Uterus (tissue), 2 donors: ENCODE results near the gene LCE4A.

Experiments
- CTCF ChIP-seq, 4 experiments: fragments of 200-600 bp in 2 of 4; fragments of 450-650 bp in 2 of 4; sonication (generic) in 2 of 4; IDR thresholded peaks; one replicate each; pipeline ENCODE4 v1.5.1; 2016 to 2019; ENCODE audit warnings: antibody characterized with exemption in 4 of 4, mild to moderate bottlenecking in 2 of 4, moderate library complexity in 1 of 4
- POLR2A ChIP-seq, 2 donors: fragments of 450-650 bp; IDR thresholded peaks; one replicate each; pipeline ENCODE4 v1.6.1; 2016; ENCODE audit warnings: antibody characterized with exemption in 2 of 2, mild to moderate bottlenecking in 1 of 2, moderate library complexity in 1 of 2

GRCh38 chr1:152752225-152752624, 44.3 kb downstream of the LCE4A start:
- no peak for TF ChIP-seq POLR2A (IDR thresholded peaks at IDR 0.05)
- TF ChIP-seq CTCF (IDR thresholded peaks at IDR 0.05), result no peak
